Measurements from ENCODE around the gene MTMR3. TPM values are rescaled to one million over a fixed set of nuclear protein-coding genes. Genes with fewer than 3 reads are reported as not detected.
"Not testable (repeated sequence)": the region's sequence is repeated elsewhere in the genome, so short reads cannot be mapped to it uniquely, and the experiment has no call there.

Gene MTMR3
- total RNA-seq, 1 experiment from 2014 or later: 27.3 TPM

DNA sequence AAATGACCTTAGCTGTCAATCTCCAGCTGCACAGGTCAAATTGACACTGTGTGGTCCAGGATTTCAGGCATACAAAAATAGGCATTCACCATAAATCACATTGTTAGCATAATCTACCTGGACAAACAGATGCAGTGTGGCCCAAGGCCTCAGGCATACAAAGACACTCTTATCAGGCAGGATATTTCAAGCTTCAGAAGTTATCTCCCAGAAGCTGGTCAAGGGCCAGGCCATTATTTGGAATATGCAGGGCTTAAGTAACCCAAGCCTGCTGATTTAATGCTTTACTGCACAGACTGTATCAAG is 171.7 kb downstream of the MTMR3 start:
- H3K36me3 ChIP-seq (ENCODE audit: control insufficient read depth, insufficient read depth, low read length): no peaks in the 10 kb centered on the region
- POLR2A ChIA-PET: interaction anchor here (0.6 to 1.2 kb wide), 2 partner anchors 22 to 168 kb away, joined by 3 to 5 read pairs; no protein-coding TSS in a partner anchor
- CTCF ChIA-PET: interaction anchor here (1.1 to 2.3 kb wide), 6 partner anchors 23 to 419 kb away, joined by 3 to 16 read pairs (median 4); no protein-coding TSS in a partner anchor
- no peaks in the 10 kb centered on the region for H3K36me3 Mint-ChIP-seq (ENCODE audit: insufficient read depth, unreplicated experiment)
- H3K27ac Mint-ChIP-seq (ENCODE audit: unreplicated experiment): peak overlapping the region; percentile 64
- intact Hi-C loops (cut with micrococcal nuclease; ENCODE audit: unreplicated experiment): loop anchor here (1.0 to 2.0 kb wide), 3 partner anchors 8 to 34 kb away; no protein-coding TSS in a partner anchor
- H3K9me3 Mint-ChIP-seq (ENCODE audit: unreplicated experiment): peaks cover 22% of the 10 kb centered on the region
- peaks cover 28% of the 10 kb centered on the region for H3K4me1 Mint-ChIP-seq (ENCODE audit: low read depth, unreplicated experiment)
- H3K4me3 ChIP-seq (ENCODE audit: low read depth, low read length): no peak overlapping the region
- peak; percentile 75 to 81 for DNase-seq
- H3K27me3 Mint-ChIP-seq (ENCODE audit: insufficient read depth, unreplicated experiment): no peaks in the 10 kb centered on the region
- BruUV-seq (replicated peaks): no TSS peak
- H3K9me3 ChIP-seq: peaks cover 16% of the 10 kb centered on the region; the same call in 1 of the 2 replicates
- TF ChIP-seq, protein P1, sequence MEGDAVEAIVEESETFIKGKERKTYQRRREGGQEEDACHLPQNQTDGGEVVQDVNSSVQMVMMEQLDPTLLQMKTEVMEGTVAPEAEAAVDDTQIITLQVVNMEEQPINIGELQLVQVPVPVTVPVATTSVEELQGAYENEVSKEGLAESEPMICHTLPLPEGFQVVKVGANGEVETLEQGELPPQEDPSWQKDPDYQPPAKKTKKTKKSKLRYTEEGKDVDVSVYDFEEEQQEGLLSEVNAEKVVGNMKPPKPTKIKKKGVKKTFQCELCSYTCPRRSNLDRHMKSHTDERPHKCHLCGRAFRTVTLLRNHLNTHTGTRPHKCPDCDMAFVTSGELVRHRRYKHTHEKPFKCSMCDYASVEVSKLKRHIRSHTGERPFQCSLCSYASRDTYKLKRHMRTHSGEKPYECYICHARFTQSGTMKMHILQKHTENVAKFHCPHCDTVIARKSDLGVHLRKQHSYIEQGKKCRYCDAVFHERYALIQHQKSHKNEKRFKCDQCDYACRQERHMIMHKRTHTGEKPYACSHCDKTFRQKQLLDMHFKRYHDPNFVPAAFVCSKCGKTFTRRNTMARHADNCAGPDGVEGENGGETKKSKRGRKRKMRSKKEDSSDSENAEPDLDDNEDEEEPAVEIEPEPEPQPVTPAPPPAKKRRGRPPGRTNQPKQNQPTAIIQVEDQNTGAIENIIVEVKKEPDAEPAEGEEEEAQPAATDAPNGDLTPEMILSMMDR (IDR thresholded peaks at IDR 0.05; ENCODE audit: insufficient read depth in 1 of 2, low read depth in 1 of 2, low read length in 1 of 2, severe bottlenecking in 1 of 2, unreplicated experiment in 1 of 2): no peak
- peak overlapping the region; percentile 35 for H3K4me3 Mint-ChIP-seq (ENCODE audit: unreplicated experiment)
- H3K4me1 ChIP-seq: peaks cover 21% of the 10 kb centered on the region
- H3K27me3 ChIP-seq (replicated peaks; ENCODE audit: control insufficient read depth, insufficient read depth, low read length): no peaks in the 10 kb centered on the region

DNA sequence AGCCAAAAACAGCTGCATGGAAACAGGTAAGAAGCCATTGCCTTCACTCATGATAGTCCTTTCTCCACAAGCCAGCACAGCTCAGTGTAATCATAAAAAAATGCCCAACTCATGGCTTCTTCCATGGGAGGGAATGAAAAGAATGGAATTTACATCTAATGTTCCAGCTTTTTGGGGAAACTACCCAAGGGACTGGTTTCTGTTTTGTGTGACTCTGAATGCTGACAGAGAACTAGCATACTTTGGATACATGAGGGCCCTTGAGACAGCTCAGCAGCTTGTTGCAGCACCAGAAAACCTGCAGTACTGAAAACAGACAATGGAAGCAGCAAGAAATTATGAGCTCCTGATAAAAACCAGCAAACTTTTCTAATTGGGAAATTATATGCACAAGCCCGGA is 173.0 kb downstream of the MTMR3 start:
- H3K4me1 Mint-ChIP-seq (ENCODE audit: low read depth, unreplicated experiment): peaks cover 28% of the 10 kb centered on the region
- peaks cover 22% of the 10 kb centered on the region for H3K9me3 Mint-ChIP-seq (ENCODE audit: unreplicated experiment)
- no peak overlapping the region for H3K27ac Mint-ChIP-seq (ENCODE audit: unreplicated experiment)
- Histone ChIP-seq H3K4me3 (ENCODE audit: low read depth, low read length) (no peak overlapping the region), H3K4me1 (peaks cover 21% of the 10 kb centered on the region), H3K36me3 (ENCODE audit: control insufficient read depth, insufficient read depth, low read length) (no peaks in the 10 kb centered on the region), H3K27me3 (replicated peaks; ENCODE audit: control insufficient read depth, insufficient read depth, low read length) (no peaks in the 10 kb centered on the region), H3K9me3 (peaks cover 16% of the 10 kb centered on the region; the same call in 1 of the 2 replicates)
- H3K36me3 Mint-ChIP-seq (ENCODE audit: insufficient read depth, unreplicated experiment): no peaks in the 10 kb centered on the region
- no peak overlapping the region for H3K4me3 Mint-ChIP-seq (ENCODE audit: unreplicated experiment)
- CTCF ChIA-PET: interaction anchor here (1.6 to 2.3 kb wide), 2 partner anchors 27 to 33 kb away, joined by 3 to 14 read pairs; no protein-coding TSS in a partner anchor
- no peak for DNase-seq
- POLR2A ChIA-PET: no interaction called here
- intact Hi-C loops (cut with micrococcal nuclease; ENCODE audit: unreplicated experiment): no loop called here
- TF ChIP-seq, protein P1 (IDR thresholded peaks at IDR 0.05; ENCODE audit: insufficient read depth in 1 of 2, low read depth in 1 of 2, low read length in 1 of 2, severe bottlenecking in 1 of 2, unreplicated experiment in 1 of 2): no peak
- H3K27me3 Mint-ChIP-seq (ENCODE audit: insufficient read depth, unreplicated experiment): no peaks in the 10 kb centered on the region
- no TSS peak for BruUV-seq (replicated peaks)

DNA sequence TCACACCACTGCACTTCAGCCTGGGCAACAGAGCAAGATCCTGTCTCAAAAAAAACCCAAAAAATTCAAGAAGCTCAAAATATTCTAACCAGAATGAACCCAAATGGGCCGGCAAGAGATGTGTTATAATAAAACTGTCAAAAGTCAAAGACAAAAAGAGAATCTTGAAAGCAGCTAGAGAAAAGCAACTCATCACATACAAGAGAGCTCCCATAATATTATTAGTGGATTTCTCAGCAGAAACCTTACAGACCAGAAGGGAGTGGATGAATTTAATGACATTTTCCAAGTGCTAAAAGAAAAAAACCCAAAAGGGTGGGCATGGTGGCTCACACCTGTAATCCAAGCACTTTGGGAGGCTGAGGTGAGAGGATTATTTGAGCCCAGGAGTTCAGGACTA is 174.4 kb downstream of the MTMR3 start:
- BruUV-seq (replicated peaks): no TSS peak
- ChIA-PET CTCF (no interaction called here), POLR2A (no interaction called here)
- Mint-ChIP-seq H3K27ac (ENCODE audit: unreplicated experiment) (no peak overlapping the region), H3K27me3 (ENCODE audit: insufficient read depth, unreplicated experiment) (no peaks in the 10 kb centered on the region), H3K36me3 (ENCODE audit: insufficient read depth, unreplicated experiment) (no peaks in the 10 kb centered on the region), H3K4me3 (ENCODE audit: unreplicated experiment) (no peak overlapping the region), H3K4me1 (ENCODE audit: low read depth, unreplicated experiment) (peaks cover 35% of the 10 kb centered on the region), H3K9me3 (ENCODE audit: unreplicated experiment) (peaks cover 22% of the 10 kb centered on the region)
- no peak for DNase-seq
- TF ChIP-seq, protein P1 (IDR thresholded peaks at IDR 0.05; ENCODE audit: insufficient read depth in 1 of 2, low read depth in 1 of 2, low read length in 1 of 2, severe bottlenecking in 1 of 2, unreplicated experiment in 1 of 2): no peak
- no peaks in the 10 kb centered on the region for H3K27me3 ChIP-seq (replicated peaks; ENCODE audit: control insufficient read depth, insufficient read depth, low read length)
- H3K4me3 ChIP-seq (ENCODE audit: low read depth, low read length): no peak overlapping the region
- H3K4me1 ChIP-seq: peaks cover 31% of the 10 kb centered on the region
- peaks cover 16% of the 10 kb centered on the region; the same call in 1 of the 2 replicates for H3K9me3 ChIP-seq
- intact Hi-C loops (cut with micrococcal nuclease; ENCODE audit: unreplicated experiment): no loop called here
- no peaks in the 10 kb centered on the region for H3K36me3 ChIP-seq (ENCODE audit: control insufficient read depth, insufficient read depth, low read length)

DNA sequence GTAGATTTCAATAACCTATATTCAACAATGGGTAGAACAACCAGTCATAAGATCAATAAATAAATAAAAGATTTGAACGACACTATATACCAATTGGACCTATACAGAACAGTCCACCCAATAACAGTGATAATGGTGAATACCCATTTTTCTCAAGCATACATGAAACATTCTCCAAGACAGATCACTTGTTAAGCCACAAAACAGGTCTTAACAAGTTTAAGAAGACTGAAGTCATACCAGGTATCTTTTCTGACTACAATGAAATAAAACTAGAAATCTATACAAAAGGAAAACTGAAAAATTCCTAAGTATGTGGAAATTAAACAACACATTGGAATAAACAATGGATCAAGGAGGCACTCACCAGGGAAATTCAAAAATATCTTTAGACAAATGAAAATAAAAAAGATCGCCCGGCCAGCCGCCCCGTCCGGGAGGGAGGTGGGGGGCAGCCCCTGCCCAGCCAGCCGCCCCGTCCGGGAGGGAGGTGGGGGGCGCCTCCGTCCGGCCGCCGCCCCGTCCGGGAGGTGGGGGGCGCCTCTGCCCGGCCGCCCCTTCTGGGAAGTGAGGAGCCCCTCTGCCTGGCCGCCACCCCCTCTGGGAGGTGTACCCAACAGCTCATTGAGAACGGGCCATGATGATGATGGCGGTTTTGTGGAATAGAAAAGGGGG is 176.5 kb downstream of the MTMR3 start:
- H3K36me3 ChIP-seq (ENCODE audit: control insufficient read depth, insufficient read depth, low read length); H3K27me3 ChIP-seq (replicated peaks; ENCODE audit: control insufficient read depth, insufficient read depth, low read length); CTCF ChIA-PET; DNase-seq; H3K4me3 ChIP-seq (ENCODE audit: low read depth, low read length); BruUV-seq (replicated peaks); H3K4me3 Mint-ChIP-seq (ENCODE audit: unreplicated experiment); intact Hi-C loops (cut with micrococcal nuclease; ENCODE audit: unreplicated experiment); H3K27ac Mint-ChIP-seq (ENCODE audit: unreplicated experiment); H3K36me3 Mint-ChIP-seq (ENCODE audit: insufficient read depth, unreplicated experiment); H3K27me3 Mint-ChIP-seq (ENCODE audit: insufficient read depth, unreplicated experiment); POLR2A ChIA-PET: not testable (repeated sequence)
- H3K4me1 Mint-ChIP-seq (ENCODE audit: low read depth, unreplicated experiment): peaks cover 39% of the 10 kb centered on the region
- peaks cover 22% of the 10 kb centered on the region for H3K9me3 ChIP-seq
- peaks cover 33% of the 10 kb centered on the region for H3K9me3 Mint-ChIP-seq (ENCODE audit: unreplicated experiment)
- H3K4me1 ChIP-seq: peaks cover 29% of the 10 kb centered on the region

DNA sequence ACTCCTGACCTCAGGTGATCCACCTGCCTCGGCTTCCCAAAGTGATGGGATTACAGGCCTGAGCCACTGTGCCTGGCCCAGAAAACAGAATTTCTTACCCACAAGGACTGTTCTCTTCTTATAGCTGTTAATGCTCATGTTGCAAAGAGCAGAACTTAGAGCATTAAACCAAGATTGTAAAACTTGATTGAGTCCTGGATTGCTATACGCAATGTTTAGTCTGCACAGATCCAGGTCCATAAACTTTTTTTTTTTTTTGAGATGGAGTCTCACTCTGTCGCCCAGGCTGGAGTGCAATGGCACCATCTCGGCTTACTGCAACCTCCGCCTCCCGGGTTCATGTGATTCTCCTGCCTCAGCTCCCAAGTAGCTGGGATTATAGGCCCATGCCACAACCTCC is 178.1 kb downstream of the MTMR3 start:
- intact Hi-C loops (cut with micrococcal nuclease; ENCODE audit: unreplicated experiment); DNase-seq; H3K27ac Mint-ChIP-seq (ENCODE audit: unreplicated experiment); BruUV-seq (replicated peaks); POLR2A ChIA-PET; H3K36me3 ChIP-seq (ENCODE audit: control insufficient read depth, insufficient read depth, low read length); H3K27me3 ChIP-seq (replicated peaks; ENCODE audit: control insufficient read depth, insufficient read depth, low read length); H3K27me3 Mint-ChIP-seq (ENCODE audit: insufficient read depth, unreplicated experiment); H3K4me3 ChIP-seq (ENCODE audit: low read depth, low read length); H3K4me3 Mint-ChIP-seq (ENCODE audit: unreplicated experiment); H3K36me3 Mint-ChIP-seq (ENCODE audit: insufficient read depth, unreplicated experiment): not testable (repeated sequence)
- Histone ChIP-seq H3K9me3 (peaks cover 24% of the 10 kb centered on the region), H3K4me1 (peaks cover 21% of the 10 kb centered on the region)
- peaks cover 37% of the 10 kb centered on the region for H3K4me1 Mint-ChIP-seq (ENCODE audit: low read depth, unreplicated experiment)
- CTCF ChIA-PET: interaction anchor here (0.7 kb wide), 2 partner anchors 425 to 436 kb away, joined by 3 read pairs; no protein-coding TSS in a partner anchor
- peaks cover 36% of the 10 kb centered on the region for H3K9me3 Mint-ChIP-seq (ENCODE audit: unreplicated experiment)

Measured in Caco-2 (cell line).